Omental fat pad (tissue), 4 donors: ENCODE data around the gene CASKIN2. TPM values are rescaled to one million over a fixed set of nuclear protein-coding genes. Genes with fewer than 3 reads are reported as not detected.

ENCODE experiments used
- ATAC-seq: fragments of 150-250 bp; one replicate; pipeline ENCODE4 v1.9.1; 2016; ENCODE audit warnings: mild to moderate bottlenecking, moderate library complexity; ENCODE audit not compliant: low FRiP score
- DNase-seq: peaks from one replicate; pipeline ENCODE4 v3.0.0-alpha.2; 2019; ENCODE audit warnings: low spot score
- CTCF ChIP-seq, 3 donors: fragments of 450-650 bp; IDR thresholded peaks; one replicate each; pipeline ENCODE4 v1.5.1; 2016 to 2017; ENCODE audit warnings: antibody characterized with exemption in 3 of 3, mild to moderate bottlenecking in 3 of 3, moderate library complexity in 2 of 3
- total RNA-seq, 4 donors: library from RNA; depleted of rRNA; stranded (reverse); fragments of >200 nt; gene quantifications; one replicate each; pipeline ENCODE4 v1.1.0, GENCODE V29; 2016

CASKIN2 gene
- total RNA-seq, 4 donors from 2014 or later = 6.7 to 61.5 (median 23.9) TPM

- peak; percentile 41 for ATAC-seq
- no peak for DNase-seq
These were observed 40.0 kb downstream of the CASKIN2 start for GRCh38 chr17:75475144-75475835.

GRCh38 chr17:75474736-75475135, 40.6 kb downstream of the CASKIN2 start:
- no peak for TF ChIP-seq CTCF (IDR thresholded peaks at IDR 0.05)
- DNase-seq = no peak
- ATAC-seq = no peak

More at GRCh38 chr17:75475144-75475835, 40.0 kb downstream of the CASKIN2 start:
- TF ChIP-seq CTCF (IDR thresholded peaks at IDR 0.05) = no peak

- DNase-seq (no peak), ATAC-seq (no peak)
- TF ChIP-seq CTCF (IDR thresholded peaks at IDR 0.05) = no peak
These were observed 42.1 kb downstream of the CASKIN2 start for GRCh38 chr17:75473246-75473645.

GRCh38 chr17:75472119-75472518, 43.2 kb downstream of the CASKIN2 start:
- no peak for TF ChIP-seq CTCF (IDR thresholded peaks at IDR 0.05)
- DNase-seq (no peak), ATAC-seq (no peak)

- DNase-seq (no peak), ATAC-seq (no peak)
- TF ChIP-seq CTCF (IDR thresholded peaks at IDR 0.05) = no peak
These were observed 44.1 kb downstream of the CASKIN2 start for GRCh38 chr17:75471207-75471606.

GRCh38 chr17:75468779-75469373, 46.5 kb downstream of the CASKIN2 start:
- ATAC-seq = peak; percentile 23
- TF ChIP-seq CTCF (IDR thresholded peaks at IDR 0.05) = no peak
- DNase-seq = no peak

- ATAC-seq (no peak), DNase-seq (no peak)
- no peak for TF ChIP-seq CTCF (IDR thresholded peaks at IDR 0.05)
These were observed 47.0 kb downstream of the CASKIN2 start for GRCh38 chr17:75468291-75468754.
